Type B pancreatic cell (in vitro differentiated cells): ENCODE data around the gene RANBP1. TPM values are rescaled to one million over a fixed set of nuclear protein-coding genes. Genes with fewer than 3 reads are reported as not detected.

Experiments
- DNase-seq: peaks from one replicate; pipeline ENCODE4 v3.0.0; 2021; ENCODE audit warnings: mixed read lengths; ENCODE audit not compliant: unreplicated experiment; ENCODE audit errors: extremely low spot score
- H3K27ac Mint-ChIP-seq: 2 replicates; pipeline ENCODE4 v1.8.0; 2021; ENCODE audit warnings: mild to moderate bottlenecking, mixed read lengths
- H3K27me3 Mint-ChIP-seq: 2 replicates; pipeline ENCODE4 v1.8.0; 2021; ENCODE audit warnings: mixed read lengths
- H3K36me3 Mint-ChIP-seq: 2 replicates; pipeline ENCODE4 v1.8.0; 2021; ENCODE audit warnings: mixed read lengths
- H3K4me1 Mint-ChIP-seq: one replicate; pipeline ENCODE4 v1.8.0; 2021; ENCODE audit warnings: mixed read lengths; ENCODE audit not compliant: unreplicated experiment
- H3K4me3 Mint-ChIP-seq: 2 replicates; pipeline ENCODE4 v1.8.0; 2021; ENCODE audit warnings: mild to moderate bottlenecking, mixed read lengths
- H3K9me3 Mint-ChIP-seq: 2 replicates; pipeline ENCODE4 v1.8.0; 2021; ENCODE audit warnings: mixed read lengths
- total RNA-seq: library from RNA; stranded (reverse); gene quantifications from 2 replicates; pipeline ENCODE4 v1.2.1, GENCODE V29; 2021; ENCODE audit warnings: low replicate concordance
- TF ChIP-seq, protein P1 (sequence below): fragments of 200-600 bp; sonication (generic); conservative IDR thresholded peaks from 2 replicates; pipeline ENCODE4 v1.5.0; 2021; ENCODE audit warnings: antibody characterized with exemption, mild to moderate bottlenecking

The RANBP1 gene
- total RNA-seq, 1 donor from 2014 or later, result 235 TPM

GRCh38 chr22:20124083-20124787, 8.3 kb downstream of the RANBP1 start:
- H3K27me3 Mint-ChIP-seq, result no peaks in the 10 kb centered on the region
- H3K4me1 Mint-ChIP-seq, result no peaks in the 10 kb centered on the region
- no peak for DNase-seq
- no peaks in the 10 kb centered on the region for H3K9me3 Mint-ChIP-seq
- no peak overlapping the region for H3K27ac Mint-ChIP-seq
- peaks cover 3% of the 10 kb centered on the region for H3K36me3 Mint-ChIP-seq
- TF ChIP-seq, protein P1, sequence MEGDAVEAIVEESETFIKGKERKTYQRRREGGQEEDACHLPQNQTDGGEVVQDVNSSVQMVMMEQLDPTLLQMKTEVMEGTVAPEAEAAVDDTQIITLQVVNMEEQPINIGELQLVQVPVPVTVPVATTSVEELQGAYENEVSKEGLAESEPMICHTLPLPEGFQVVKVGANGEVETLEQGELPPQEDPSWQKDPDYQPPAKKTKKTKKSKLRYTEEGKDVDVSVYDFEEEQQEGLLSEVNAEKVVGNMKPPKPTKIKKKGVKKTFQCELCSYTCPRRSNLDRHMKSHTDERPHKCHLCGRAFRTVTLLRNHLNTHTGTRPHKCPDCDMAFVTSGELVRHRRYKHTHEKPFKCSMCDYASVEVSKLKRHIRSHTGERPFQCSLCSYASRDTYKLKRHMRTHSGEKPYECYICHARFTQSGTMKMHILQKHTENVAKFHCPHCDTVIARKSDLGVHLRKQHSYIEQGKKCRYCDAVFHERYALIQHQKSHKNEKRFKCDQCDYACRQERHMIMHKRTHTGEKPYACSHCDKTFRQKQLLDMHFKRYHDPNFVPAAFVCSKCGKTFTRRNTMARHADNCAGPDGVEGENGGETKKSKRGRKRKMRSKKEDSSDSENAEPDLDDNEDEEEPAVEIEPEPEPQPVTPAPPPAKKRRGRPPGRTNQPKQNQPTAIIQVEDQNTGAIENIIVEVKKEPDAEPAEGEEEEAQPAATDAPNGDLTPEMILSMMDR, result no peak
- no peak overlapping the region for H3K4me3 Mint-ChIP-seq

DNA sequence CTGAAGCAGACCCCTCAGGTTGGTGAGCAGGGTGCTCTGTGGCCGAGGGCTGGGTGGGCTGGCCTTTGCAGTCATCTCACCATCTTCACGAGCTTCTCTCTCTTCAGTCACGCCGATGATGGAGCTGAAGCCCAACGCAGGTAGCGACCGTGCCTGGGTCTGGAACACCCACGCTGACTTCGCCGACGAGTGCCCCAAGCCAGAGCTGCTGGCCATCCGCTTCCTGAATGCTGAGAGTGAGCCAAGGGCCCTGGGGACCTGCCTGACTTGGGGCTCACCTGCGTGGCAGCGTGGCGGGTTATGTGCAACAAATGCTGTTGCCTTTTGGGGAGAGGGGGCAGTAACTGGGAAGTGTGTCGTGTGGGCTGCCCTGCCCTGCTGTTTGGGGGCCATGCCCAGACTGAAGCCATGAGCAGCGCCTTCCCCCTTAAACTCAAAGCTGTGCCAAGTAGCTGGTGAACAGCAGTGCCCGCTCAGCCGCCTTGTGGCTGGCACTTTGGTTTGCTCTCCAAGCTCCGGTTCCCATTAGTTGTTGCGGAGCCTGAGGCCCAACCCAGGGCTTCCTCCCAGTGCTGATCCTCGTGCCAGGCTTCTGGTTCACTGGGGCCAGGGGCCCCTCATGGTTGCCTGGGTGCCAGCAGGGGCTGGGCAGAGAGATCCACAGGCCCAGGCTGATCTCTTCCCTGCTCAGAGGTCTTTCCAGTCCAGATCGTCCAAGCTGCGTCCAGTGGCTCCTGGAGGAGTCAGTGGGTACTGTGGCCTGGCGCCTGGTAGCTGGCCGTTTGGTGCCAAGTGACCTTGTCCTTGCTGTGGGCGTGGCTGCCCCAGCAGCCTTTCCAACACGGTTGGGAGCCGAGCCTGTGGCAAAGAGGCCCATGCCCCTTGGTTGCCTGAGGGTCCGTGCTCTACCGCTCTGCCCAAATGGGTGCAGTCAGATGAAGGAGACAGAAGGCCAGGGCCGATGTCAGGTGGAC, 9.6 kb downstream of the RANBP1 start:
- TF ChIP-seq, protein P1, result no peak
- no peaks in the 10 kb centered on the region for H3K9me3 Mint-ChIP-seq
- H3K4me3 Mint-ChIP-seq, result no peak overlapping the region
- DNase-seq, result no peak
- H3K4me1 Mint-ChIP-seq, result no peaks in the 10 kb centered on the region
- H3K36me3 Mint-ChIP-seq, result no peaks in the 10 kb centered on the region
- no peaks in the 10 kb centered on the region for H3K27me3 Mint-ChIP-seq
- H3K27ac Mint-ChIP-seq, result no peak overlapping the region

DNA sequence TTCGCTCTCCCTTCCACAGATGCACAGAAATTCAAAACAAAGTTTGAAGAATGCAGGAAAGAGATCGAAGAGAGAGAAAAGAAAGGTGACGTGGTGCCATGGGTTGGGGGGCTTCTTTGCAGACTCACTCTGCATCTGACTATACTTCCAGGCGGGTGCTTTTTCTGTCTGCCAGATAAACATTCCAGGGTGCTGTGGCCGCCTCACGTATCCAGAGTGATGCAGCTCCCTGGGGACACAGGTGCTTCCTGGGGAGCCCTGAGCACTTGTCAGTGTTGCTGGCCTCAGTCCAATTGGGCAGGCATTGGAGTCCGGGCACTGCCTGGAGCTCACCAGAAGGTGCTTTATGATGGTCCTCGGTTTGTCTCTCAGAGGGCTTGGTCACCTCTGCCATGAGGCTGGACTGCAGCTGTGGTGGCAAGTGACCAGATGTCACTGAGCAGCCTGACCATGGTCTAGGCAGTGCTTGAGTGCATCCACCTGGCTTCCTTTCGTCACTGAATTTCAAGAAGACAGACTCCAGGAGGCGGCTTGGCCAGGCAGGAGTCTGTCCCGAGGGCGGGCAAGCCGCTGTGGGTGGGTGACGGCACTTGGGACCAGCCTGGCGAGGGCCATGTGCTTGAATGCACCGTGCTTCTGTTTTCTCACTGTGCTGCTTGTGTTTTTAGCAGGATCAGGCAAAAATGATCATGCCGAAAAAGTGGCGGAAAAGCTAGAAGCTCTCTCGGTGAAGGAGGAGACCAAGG, 10.6 kb downstream of the RANBP1 start:
- H3K36me3 Mint-ChIP-seq, result no peaks in the 10 kb centered on the region
- H3K4me3 Mint-ChIP-seq, result no peak overlapping the region
- no peak overlapping the region for H3K27ac Mint-ChIP-seq
- no peaks in the 10 kb centered on the region for H3K27me3 Mint-ChIP-seq
- TF ChIP-seq, protein P1, result no peak
- no peaks in the 10 kb centered on the region for H3K4me1 Mint-ChIP-seq
- H3K9me3 Mint-ChIP-seq, result no peaks in the 10 kb centered on the region
- DNase-seq, result no peak

GRCh38 chr22:20127318-20127868, 11.5 kb downstream of the RANBP1 start:
- TF ChIP-seq, protein P1, result no peak
- Mint-ChIP-seq H3K9me3 (no peaks in the 10 kb centered on the region), H3K36me3 (no peaks in the 10 kb centered on the region), H3K4me1 (no peaks in the 10 kb centered on the region), H3K4me3 (no peak overlapping the region), H3K27ac (no peak overlapping the region), H3K27me3 (no peaks in the 10 kb centered on the region)
- DNase-seq, result no peak
